ENCODE measurements around the gene KDM5D. TPM values are rescaled to one million over a fixed set of nuclear protein-coding genes. Genes with fewer than 3 reads are reported as not detected.

KDM5D gene
- total RNA-seq (2014; rRNA removed; shearing (Covaris generic); ENCODE audit: low replicate concordance), result not detected in 2 replicates

DNA sequence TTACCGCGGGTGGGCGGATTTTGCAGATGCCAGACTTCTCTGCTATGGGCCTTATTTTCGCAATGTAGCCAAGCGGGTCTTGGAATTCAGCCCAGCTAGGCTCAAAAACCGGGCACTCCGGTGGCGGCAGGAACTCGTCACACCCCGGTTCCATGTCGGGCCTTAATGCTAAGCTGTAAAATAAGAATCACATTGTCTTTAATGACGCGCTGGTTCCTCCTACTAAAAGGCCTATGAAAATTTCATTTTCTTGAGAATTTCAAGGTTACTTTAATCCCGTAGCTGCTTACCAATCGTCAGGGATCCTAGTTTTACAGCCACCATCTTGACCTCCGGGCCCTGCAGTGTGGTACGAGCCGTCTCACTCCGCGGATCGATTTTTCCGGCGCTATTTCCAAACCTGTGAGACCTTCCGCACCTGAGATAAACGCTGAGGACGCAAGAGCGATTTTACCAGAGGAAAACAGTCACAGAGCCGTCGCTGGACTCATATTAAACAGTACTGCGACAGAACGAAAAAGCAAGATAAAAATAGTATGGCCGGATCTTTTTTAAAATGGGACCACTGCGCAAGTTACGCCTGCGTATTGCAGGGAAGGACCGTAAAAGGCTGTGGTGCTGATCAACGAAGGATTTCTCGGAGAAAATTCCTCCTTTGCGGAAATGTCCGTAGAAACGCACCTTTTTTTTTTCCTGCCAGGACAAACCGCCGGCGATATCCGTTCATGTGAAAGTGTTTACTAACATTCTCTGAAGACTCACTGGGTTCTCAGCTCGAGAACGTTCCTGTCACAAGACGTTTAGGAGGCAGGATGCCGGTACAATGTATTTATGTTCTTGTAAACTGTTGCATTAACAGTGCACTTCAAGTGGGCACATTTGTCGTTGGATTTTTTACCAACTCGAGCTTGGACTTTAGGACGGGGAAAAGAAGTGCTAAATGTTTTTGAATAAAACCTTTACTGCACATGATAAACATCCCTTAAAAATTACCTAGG lies at the start of gene KDM5D:
Gene KDM5D (minus strand): TSS at position 346 of the 998 bp plus-strand sequence. CDS start 192 bp downstream, at position 154.
- H2AFZ ChIP-seq (ENCODE audit: low read length), result no peak within 1 kb of the TSS

DNA sequence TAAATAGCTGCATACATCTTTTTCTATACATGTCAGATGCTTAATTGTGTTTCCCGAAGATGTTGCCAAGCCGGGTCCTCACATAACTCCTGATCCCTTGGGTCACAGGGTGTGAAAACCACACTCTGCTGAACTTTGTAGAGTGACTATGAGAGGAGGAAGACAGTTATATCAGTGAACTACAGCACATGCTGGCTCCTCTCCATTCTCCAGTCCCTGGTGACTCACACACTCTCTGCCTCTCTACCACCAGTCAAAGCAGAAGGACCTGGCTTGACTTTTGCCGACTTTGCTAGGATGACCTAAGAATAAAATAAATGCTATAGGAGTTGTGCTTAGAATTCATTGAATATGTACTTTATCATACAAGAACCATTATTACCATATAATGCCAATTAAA lies 23.8 kb upstream of the KDM5D start:
- H3K27me3 ChIP-seq (ENCODE audit: low read length), result no peaks in the 10 kb centered on the region
- DNase-seq, result no peak
- no peaks in the 10 kb centered on the region for H3K79me2 ChIP-seq (ENCODE audit: low read length)
- H3K27ac ChIP-seq (ENCODE audit: low read length), result no peak overlapping the region
- no peaks in the 10 kb centered on the region for H3K9me2 ChIP-seq (replicated peaks; ENCODE audit: insufficient read depth, low read length)
- no peak overlapping the region for H2AFZ ChIP-seq (ENCODE audit: low read length)
- no peaks in the 10 kb centered on the region for H3K9me3 ChIP-seq (ENCODE audit: low read length)
- H3K36me3 ChIP-seq (ENCODE audit: insufficient read depth, low read length), result no peaks in the 10 kb centered on the region
- no peak overlapping the region for H3K9ac ChIP-seq (ENCODE audit: low read length)
- H4K20me1 ChIP-seq (ENCODE audit: insufficient read depth, low read depth, low read length), result no peaks in the 10 kb centered on the region
- H3K4me2 ChIP-seq (ENCODE audit: low read depth, low read length, poor library complexity, severe bottlenecking), result no peak overlapping the region
- no peaks in the 10 kb centered on the region for H3K4me1 ChIP-seq (ENCODE audit: low read length)
- no peak overlapping the region for H3K4me3 ChIP-seq (ENCODE audit: low read length)

More for the DNA sequence above, at the start of gene KDM5D:
- Histone ChIP-seq H3K36me3 (ENCODE audit: insufficient read depth, low read length) (no peaks in the 10 kb centered on the region), H4K20me1 (ENCODE audit: insufficient read depth, low read depth, low read length) (no peaks in the 10 kb centered on the region), H3K27me3 (ENCODE audit: low read length) (no peaks in the 10 kb centered on the region), H3K9me2 (replicated peaks; ENCODE audit: insufficient read depth, low read length) (no peaks in the 10 kb centered on the region), H3K27ac (ENCODE audit: low read length) (no peak within 1 kb of the TSS), H3K9ac (ENCODE audit: low read length) (no peak within 1 kb of the TSS), H3K79me2 (ENCODE audit: low read length) (no peaks in the 10 kb centered on the region), H3K4me1 (ENCODE audit: low read length) (no peaks in the 10 kb centered on the region), H3K4me3 (ENCODE audit: low read length) (no peak within 1 kb of the TSS), H3K4me2 (ENCODE audit: low read depth, low read length, poor library complexity, severe bottlenecking) (no peak within 1 kb of the TSS), H3K9me3 (ENCODE audit: low read length) (no peaks in the 10 kb centered on the region)
- no peak for DNase-seq

DNA sequence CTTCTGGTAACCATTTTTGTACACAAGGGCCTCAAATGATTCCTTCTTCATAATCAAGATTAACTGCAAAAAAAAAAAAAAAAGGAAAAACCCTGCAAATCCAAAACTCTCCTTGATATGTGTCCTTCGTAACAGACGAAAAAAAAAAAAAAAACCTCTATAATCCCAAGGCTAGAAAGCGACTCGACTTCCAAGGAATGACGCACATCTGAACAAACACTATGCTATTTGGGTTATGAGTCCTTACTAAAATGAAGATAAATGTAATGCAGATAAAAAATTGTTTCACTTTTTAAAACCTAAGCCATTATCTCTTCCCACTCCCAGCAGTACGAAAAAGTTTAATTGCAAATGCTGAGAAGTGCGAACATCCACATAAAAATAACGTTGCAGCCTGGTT lies 1.2 kb downstream of the KDM5D start:
- no peaks in the 10 kb centered on the region for H3K9me2 ChIP-seq (replicated peaks; ENCODE audit: insufficient read depth, low read length)
- H3K4me3 ChIP-seq (ENCODE audit: low read length), result no peak overlapping the region

DNA sequence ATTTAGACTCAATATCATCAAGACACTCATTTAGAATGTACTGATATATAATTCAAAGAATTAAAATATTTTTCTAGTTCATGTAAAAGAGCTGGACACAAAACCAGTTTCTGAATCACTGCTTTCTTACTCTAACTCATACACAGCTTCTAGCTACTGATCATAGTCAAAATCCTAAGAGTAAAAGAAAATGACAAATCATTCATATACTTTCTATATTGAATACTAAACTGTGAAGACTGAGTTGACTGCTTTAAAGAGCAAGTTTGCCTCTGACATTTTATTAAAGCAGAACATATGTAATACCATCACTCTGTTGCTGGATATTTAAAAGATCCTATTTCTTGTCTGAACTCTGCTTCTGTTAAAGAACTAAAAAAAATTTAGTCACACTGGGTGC lies 2.4 kb downstream of the KDM5D start:
- no peaks in the 10 kb centered on the region for H3K36me3 ChIP-seq (ENCODE audit: insufficient read depth, low read length)
- H3K4me2 ChIP-seq (ENCODE audit: low read depth, low read length, poor library complexity, severe bottlenecking), result no peak overlapping the region
- no peaks in the 10 kb centered on the region for H3K27me3 ChIP-seq (ENCODE audit: low read length)

More for the DNA sequence above, 1.2 kb downstream of the KDM5D start:
- no peak overlapping the region for H3K9ac ChIP-seq (ENCODE audit: low read length)
- H3K4me1 ChIP-seq (ENCODE audit: low read length), result no peaks in the 10 kb centered on the region
- no peaks in the 10 kb centered on the region for H3K9me3 ChIP-seq (ENCODE audit: low read length)
- H4K20me1 ChIP-seq (ENCODE audit: insufficient read depth, low read depth, low read length), result no peaks in the 10 kb centered on the region
- no peaks in the 10 kb centered on the region for H3K27me3 ChIP-seq (ENCODE audit: low read length)
- H3K79me2 ChIP-seq (ENCODE audit: low read length), result no peaks in the 10 kb centered on the region
- DNase-seq, result no peak
- no peaks in the 10 kb centered on the region for H3K36me3 ChIP-seq (ENCODE audit: insufficient read depth, low read length)
- H3K27ac ChIP-seq (ENCODE audit: low read length), result no peak overlapping the region
- no peak overlapping the region for H3K4me2 ChIP-seq (ENCODE audit: low read depth, low read length, poor library complexity, severe bottlenecking)
- no peak overlapping the region for H2AFZ ChIP-seq (ENCODE audit: low read length)

DNA sequence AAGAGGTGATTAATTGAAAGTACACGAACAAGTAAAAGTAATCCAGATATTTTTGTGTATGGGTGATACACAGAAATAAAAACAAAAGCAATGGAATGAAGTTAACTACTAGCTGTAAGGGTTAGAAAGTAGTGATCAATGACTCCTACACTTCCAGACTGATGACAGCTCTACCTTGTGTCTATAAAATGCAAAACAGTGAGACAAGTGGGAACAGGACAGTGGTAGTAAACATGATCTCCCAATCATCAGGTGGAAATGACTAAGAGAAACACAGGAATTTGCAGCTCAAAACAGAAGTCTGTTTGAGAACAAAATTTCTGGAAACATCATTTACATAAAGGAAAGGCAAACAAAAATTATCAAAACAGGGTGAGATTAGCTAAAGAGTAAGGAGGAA lies 10.1 kb downstream of the KDM5D start:
- H2AFZ ChIP-seq (ENCODE audit: low read length), result no peak overlapping the region
- H3K9ac ChIP-seq (ENCODE audit: low read length), result no peak overlapping the region
- H4K20me1 ChIP-seq (ENCODE audit: insufficient read depth, low read depth, low read length), result no peaks in the 10 kb centered on the region
- no peak for DNase-seq
- no peaks in the 10 kb centered on the region for H3K9me3 ChIP-seq (ENCODE audit: low read length)
- H3K36me3 ChIP-seq (ENCODE audit: insufficient read depth, low read length), result no peaks in the 10 kb centered on the region
- H3K4me2 ChIP-seq (ENCODE audit: low read depth, low read length, poor library complexity, severe bottlenecking), result no peak overlapping the region
- H3K4me3 ChIP-seq (ENCODE audit: low read length), result no peak overlapping the region
- H3K4me1 ChIP-seq (ENCODE audit: low read length), result no peaks in the 10 kb centered on the region
- no peak overlapping the region for H3K27ac ChIP-seq (ENCODE audit: low read length)
- no peaks in the 10 kb centered on the region for H3K79me2 ChIP-seq (ENCODE audit: low read length)
- no peaks in the 10 kb centered on the region for H3K27me3 ChIP-seq (ENCODE audit: low read length)
- no peaks in the 10 kb centered on the region for H3K9me2 ChIP-seq (replicated peaks; ENCODE audit: insufficient read depth, low read length)

More for the DNA sequence above, 2.4 kb downstream of the KDM5D start:
- Histone ChIP-seq H4K20me1 (ENCODE audit: insufficient read depth, low read depth, low read length) (no peaks in the 10 kb centered on the region), H3K79me2 (ENCODE audit: low read length) (no peaks in the 10 kb centered on the region), H3K9me3 (ENCODE audit: low read length) (no peaks in the 10 kb centered on the region), H3K27ac (ENCODE audit: low read length) (no peak overlapping the region), H3K9ac (ENCODE audit: low read length) (no peak overlapping the region), H3K4me1 (ENCODE audit: low read length) (no peaks in the 10 kb centered on the region), H3K4me3 (ENCODE audit: low read length) (no peak overlapping the region), H3K9me2 (replicated peaks; ENCODE audit: insufficient read depth, low read length) (no peaks in the 10 kb centered on the region), H2AFZ (ENCODE audit: low read length) (no peak overlapping the region)
- DNase-seq, result no peak

DNA sequence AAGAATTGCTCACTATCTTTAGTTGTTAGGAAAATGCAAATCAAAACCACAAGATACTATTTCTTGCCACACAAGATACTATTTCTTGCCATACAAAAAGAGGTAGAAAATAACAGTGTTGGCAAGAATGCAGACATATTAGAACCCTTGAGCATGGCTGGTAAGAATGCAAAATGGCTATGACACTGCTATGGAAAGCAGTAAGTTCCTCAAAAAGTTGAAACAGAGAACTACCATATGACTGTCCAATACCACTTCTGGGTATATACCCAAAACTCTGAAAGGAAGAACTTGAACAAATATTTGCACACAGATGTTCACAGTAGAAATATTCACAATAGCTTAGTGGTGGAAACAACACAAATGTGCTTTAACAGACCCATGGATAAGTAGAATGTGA lies 26.6 kb downstream of the KDM5D start:
- no peak overlapping the region for H3K27ac ChIP-seq (ENCODE audit: low read length)
- H3K27me3 ChIP-seq (ENCODE audit: low read length), result no peaks in the 10 kb centered on the region
- no peaks in the 10 kb centered on the region for H3K36me3 ChIP-seq (ENCODE audit: insufficient read depth, low read length)
- no peaks in the 10 kb centered on the region for H4K20me1 ChIP-seq (ENCODE audit: insufficient read depth, low read depth, low read length)
- no peak overlapping the region for H2AFZ ChIP-seq (ENCODE audit: low read length)
- H3K4me1 ChIP-seq (ENCODE audit: low read length), result no peaks in the 10 kb centered on the region
- H3K9ac ChIP-seq (ENCODE audit: low read length), result no peak overlapping the region
- H3K4me3 ChIP-seq (ENCODE audit: low read length), result no peak overlapping the region
- no peak for DNase-seq
- H3K9me3 ChIP-seq (ENCODE audit: low read length), result no peaks in the 10 kb centered on the region
- H3K4me2 ChIP-seq (ENCODE audit: low read depth, low read length, poor library complexity, severe bottlenecking), result no peak overlapping the region
- no peaks in the 10 kb centered on the region for H3K79me2 ChIP-seq (ENCODE audit: low read length)
- no peaks in the 10 kb centered on the region for H3K9me2 ChIP-seq (replicated peaks; ENCODE audit: insufficient read depth, low read length)

DNA sequence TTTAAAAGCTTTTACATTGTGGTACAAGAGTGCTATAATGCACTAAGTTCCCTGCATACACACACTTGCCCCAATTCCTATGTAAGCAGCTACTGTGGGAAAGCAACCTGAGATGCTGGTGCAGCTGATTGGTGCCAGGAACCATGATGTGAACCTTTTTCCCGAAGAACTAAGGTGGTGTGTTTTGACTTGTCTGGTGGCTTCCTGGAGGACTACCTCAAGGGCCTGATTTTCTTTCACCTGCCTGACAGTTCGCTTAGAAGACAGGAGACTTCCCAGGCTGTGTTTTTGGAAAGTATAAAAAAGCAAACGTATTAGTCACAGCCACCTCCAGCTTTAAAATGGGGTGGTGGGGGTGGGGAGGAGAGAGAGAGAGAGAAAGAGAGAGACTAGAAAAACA lies 27.4 kb downstream of the KDM5D start:
- no peak for DNase-seq
- H3K4me1 ChIP-seq (ENCODE audit: low read length), result no peaks in the 10 kb centered on the region
- no peaks in the 10 kb centered on the region for H3K36me3 ChIP-seq (ENCODE audit: insufficient read depth, low read length)
- no peaks in the 10 kb centered on the region for H3K9me3 ChIP-seq (ENCODE audit: low read length)
- no peak overlapping the region for H3K9ac ChIP-seq (ENCODE audit: low read length)
- H3K27ac ChIP-seq (ENCODE audit: low read length), result no peak overlapping the region
- H2AFZ ChIP-seq (ENCODE audit: low read length), result no peak overlapping the region
- H3K9me2 ChIP-seq (replicated peaks; ENCODE audit: insufficient read depth, low read length), result no peaks in the 10 kb centered on the region
- H3K79me2 ChIP-seq (ENCODE audit: low read length), result no peaks in the 10 kb centered on the region
- H4K20me1 ChIP-seq (ENCODE audit: insufficient read depth, low read depth, low read length), result no peaks in the 10 kb centered on the region
- H3K4me3 ChIP-seq (ENCODE audit: low read length), result no peak overlapping the region
- H3K4me2 ChIP-seq (ENCODE audit: low read depth, low read length, poor library complexity, severe bottlenecking), result no peak overlapping the region
- H3K27me3 ChIP-seq (ENCODE audit: low read length), result no peaks in the 10 kb centered on the region

DNA sequence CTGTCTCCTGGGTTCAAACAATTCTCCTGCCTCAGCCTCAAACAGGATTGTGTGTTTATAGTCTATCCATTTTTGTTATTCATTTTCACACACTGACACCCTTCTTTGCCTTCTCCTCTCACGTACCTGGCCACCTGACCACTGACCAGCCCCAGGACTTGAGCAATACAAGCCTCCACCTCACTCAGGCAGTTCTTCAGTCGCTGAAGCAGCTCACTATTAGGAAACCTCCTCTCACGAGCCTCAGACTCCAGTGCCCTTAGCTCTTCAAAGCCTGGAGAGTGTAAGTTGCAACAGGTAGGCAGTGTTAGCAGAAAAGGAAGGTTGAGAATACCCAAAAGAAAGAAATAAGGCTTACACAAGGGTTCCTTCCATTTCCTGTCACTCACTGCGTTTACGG lies 29.3 kb downstream of the KDM5D start:
- Histone ChIP-seq H3K4me3 (ENCODE audit: low read length) (no peak overlapping the region), H3K9ac (ENCODE audit: low read length) (no peak overlapping the region), H3K4me1 (ENCODE audit: low read length) (no peaks in the 10 kb centered on the region), H3K27me3 (ENCODE audit: low read length) (no peaks in the 10 kb centered on the region), H3K79me2 (ENCODE audit: low read length) (no peaks in the 10 kb centered on the region), H3K4me2 (ENCODE audit: low read depth, low read length, poor library complexity, severe bottlenecking) (no peak overlapping the region), H3K36me3 (ENCODE audit: insufficient read depth, low read length) (no peaks in the 10 kb centered on the region), H4K20me1 (ENCODE audit: insufficient read depth, low read depth, low read length) (no peaks in the 10 kb centered on the region), H3K9me2 (replicated peaks; ENCODE audit: insufficient read depth, low read length) (no peaks in the 10 kb centered on the region), H2AFZ (ENCODE audit: low read length) (no peak overlapping the region), H3K9me3 (ENCODE audit: low read length) (no peaks in the 10 kb centered on the region), H3K27ac (ENCODE audit: low read length) (no peak overlapping the region)
- DNase-seq, result no peak
